HUDEP-2 (cell line): ENCODE data around the gene OR6X1.
"Not testable (repeated sequence)": the region's sequence is repeated elsewhere in the genome, so short reads cannot be mapped to it uniquely, and the experiment has no call there.

Source experiments
- DNase-seq, 76 experiments: peaks; one replicate each; lab custom pipeline; 2025; ENCODE audit not compliant: unreplicated experiment in 76 of 76; lab: John Stamatoyannopoulos, UW

OR6X1 gene

GRCh38 chr11:123755344-123755743 lies 1.0 kb upstream of the OR6X1 start:
- no peak for DNase-seq

GRCh38 chr11:123753110-123753509 lies 1.2 kb downstream of the OR6X1 start:
- no peak for DNase-seq

- DNase-seq, result no peak
Observed at GRCh38 chr11:123751781-123752180, 2.5 kb downstream of the OR6X1 start.

GRCh38 chr11:123748349-123748748 lies 6.0 kb downstream of the OR6X1 start:
- DNase-seq, result not testable (repeated sequence)

- DNase-seq, result no peak
Observed at GRCh38 chr11:123745764-123746451, 8.4 kb downstream of the OR6X1 start.

- no peak for DNase-seq
Observed at GRCh38 chr11:123742724-123743120, 11.6 kb downstream of the OR6X1 start.

GRCh38 chr11:123742031-123742723 lies 12.1 kb downstream of the OR6X1 start:
- peak in 14 of 76 experiments; percentile 1 to 41 (median 16) for DNase-seq

GRCh38 chr11:123741159-123742030 lies 12.9 kb downstream of the OR6X1 start, which contains the start of gene ZNF202:
ZNF202 (minus strand) TSS chr11:123741660; CDS start chr11:123730888, 10,772 bp downstream.
- DNase-seq, result peak in 75 of 76 experiments; percentile 20 to 90 (median 78)

- no peak for DNase-seq
Observed at GRCh38 chr11:123740787-123741158, 13.5 kb downstream of the OR6X1 start.

- no peak for DNase-seq
Observed at GRCh38 chr11:123738374-123738773, 15.9 kb downstream of the OR6X1 start.

- DNase-seq, result no peak
Observed at GRCh38 chr11:123736769-123737168, 17.5 kb downstream of the OR6X1 start.

- no peak for DNase-seq
Observed at GRCh38 chr11:123729602-123730001, 24.7 kb downstream of the OR6X1 start.

- DNase-seq, result no peak
Observed at GRCh38 chr11:123725995-123726655, 28.2 kb downstream of the OR6X1 start.

GRCh38 chr11:123719452-123719851 lies 34.9 kb downstream of the OR6X1 start:
- DNase-seq, result no peak

- DNase-seq, result no peak
Observed at GRCh38 chr11:123718469-123718868, 35.8 kb downstream of the OR6X1 start.

- DNase-seq, result no peak
Observed at GRCh38 chr11:123718063-123718462, 36.3 kb downstream of the OR6X1 start.

- DNase-seq, result not testable (repeated sequence)
Observed at GRCh38 chr11:123712627-123713026, 41.7 kb downstream of the OR6X1 start.

GRCh38 chr11:123707606-123708205 lies 46.6 kb downstream of the OR6X1 start:
- DNase-seq, result peak in 40 of 76 experiments; percentile 2 to 61 (median 19)

- no peak for DNase-seq
Observed at GRCh38 chr11:123707206-123707605, 47.1 kb downstream of the OR6X1 start.

GRCh38 chr11:123704341-123704740 lies 50.0 kb downstream of the OR6X1 start:
- no peak for DNase-seq
